CD4-positive, CD25-positive, alpha-beta regulatory T cell (primary cell): ENCODE measurements around the gene PPFIBP2. TPM values are rescaled to one million over a fixed set of nuclear protein-coding genes. Genes with fewer than 3 reads are reported as not detected.

Experiments
- ATAC-seq, 2 donors: fragments of 150-1000 bp; cut with Tn5 transposase; one replicate each; pipeline ENCODE4 v1.10.0; 2021; ENCODE audit warnings: low read depth in 2 of 2, moderate number of reproducible peaks in 2 of 2, moderate library complexity in 1 of 2
- DNase-seq, 3 donors: peaks; one replicate each; pipeline versions ENCODE4 v3.0.0 to v3.0.0-alpha.2; 2012 to 2022; ENCODE audit warnings: mixed read lengths in 1 of 3
- H3K27ac ChIP-seq: one replicate; pipeline ENCODE4 v1.7.0; 2013; ENCODE audit warnings: mild to moderate bottlenecking, low read length; ENCODE audit not compliant: insufficient read depth, poor library complexity, severe bottlenecking
- H3K27me3 ChIP-seq: one replicate; pipeline ENCODE4 v1.7.0; 2013; ENCODE audit warnings: low read length; ENCODE audit not compliant: control insufficient read depth, insufficient read depth
- H3K36me3 ChIP-seq: one replicate; pipeline ENCODE4 v1.7.0; 2013; ENCODE audit warnings: mild to moderate bottlenecking, low read length, moderate library complexity; ENCODE audit not compliant: control insufficient read depth, insufficient read depth
- H3K4me1 ChIP-seq: 2 replicates; pipeline ENCODE4 v1.7.0; 2013; ENCODE audit warnings: mild to moderate bottlenecking, low read length; ENCODE audit not compliant: insufficient read depth, control insufficient read depth, poor library complexity, severe bottlenecking
- H3K4me3 ChIP-seq: one replicate; pipeline ENCODE4 v1.7.0; 2013; ENCODE audit warnings: low read depth, mild to moderate bottlenecking, low read length, moderate library complexity
- H3K9me3 ChIP-seq, 2 experiments: 1 replicate in 1 of 2; 2 replicates in 1 of 2; pipeline ENCODE4 v1.7.0; 2013; ENCODE audit warnings: low read length in 2 of 2, mild to moderate bottlenecking in 1 of 2, moderate library complexity in 1 of 2; ENCODE audit not compliant: control insufficient read depth in 2 of 2
- H3K27ac Mint-ChIP-seq, 3 donors: one replicate each; pipeline ENCODE4 v1.8.0; 2020 to 2022; ENCODE audit warnings: mild to moderate bottlenecking in 3 of 3, mixed read lengths in 3 of 3, moderate library complexity in 2 of 3
- H3K27me3 Mint-ChIP-seq: one replicate; pipeline ENCODE4 v1.8.0; 2022; ENCODE audit warnings: mild to moderate bottlenecking, mixed read lengths
- H3K36me3 Mint-ChIP-seq: one replicate; pipeline ENCODE4 v1.8.0; 2020; ENCODE audit warnings: mixed read lengths
- H3K4me1 Mint-ChIP-seq, 4 donors: one replicate each; pipeline ENCODE4 v1.8.0; 2020 to 2022; ENCODE audit warnings: mixed read lengths in 4 of 4, mild to moderate bottlenecking in 1 of 4
- H3K4me3 Mint-ChIP-seq, 4 donors: one replicate each; pipeline ENCODE4 v1.8.0; 2020 to 2022; ENCODE audit warnings: mild to moderate bottlenecking in 4 of 4, mixed read lengths in 4 of 4, moderate library complexity in 3 of 4
- H3K9me3 Mint-ChIP-seq, 7 donors: one replicate each; pipeline ENCODE4 v1.8.0; 2020 to 2022; ENCODE audit warnings: mixed read lengths in 7 of 7, mild to moderate bottlenecking in 3 of 7, moderate library complexity in 2 of 7
- polyA plus RNA-seq, 4 donors: library from polyadenylated mRNA; unstranded; fragments of 300-500 nt; fragmentation: Illumina TruSeq; gene quantifications; one replicate each; pipeline ENCODE4 v1.2.3, GENCODE V29; 2021
- total RNA-seq: library from RNA; stranded (reverse); gene quantifications from one replicate; pipeline ENCODE4 v1.2.3, GENCODE V29; 2022

The PPFIBP2 gene
- total and polyA plus RNA-seq, 5 donors from 2014 or later, result 0.47 to 10.6 (median 4.2) TPM

DNA sequence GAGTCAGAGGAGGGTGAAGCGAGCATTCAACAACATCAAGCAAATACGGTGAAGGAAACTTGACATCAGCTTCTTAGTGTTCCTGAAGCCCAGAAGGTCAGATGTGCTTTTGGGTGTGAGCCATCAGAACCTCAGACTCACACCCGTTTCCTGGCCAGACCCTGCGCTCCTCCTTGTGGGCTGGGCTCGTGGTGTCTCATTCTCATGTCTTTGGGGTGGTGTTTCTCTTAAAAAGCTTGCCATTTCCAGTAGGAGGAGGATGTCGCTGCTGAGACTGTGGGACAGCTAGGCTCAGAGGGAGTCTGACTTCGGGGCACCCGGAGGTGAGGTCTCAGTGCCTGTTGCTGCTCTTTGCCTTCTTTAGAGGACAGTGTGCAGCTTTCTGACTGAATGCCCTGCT is 24.2 kb downstream of the PPFIBP2 start:
- peak overlapping the region in 2 of 3 donors; percentile 23 to 70 for H3K27ac Mint-ChIP-seq
- H3K9me3 Mint-ChIP-seq, result peaks cover 0 to 2% (median 0%) of the 10 kb centered on the region in 7 donors
- H3K36me3 Mint-ChIP-seq, result peaks cover 3% of the 10 kb centered on the region
- H3K4me1 Mint-ChIP-seq, result peaks cover 0 to 54% (median 15%) of the 10 kb centered on the region in 4 donors
- H3K27me3 Mint-ChIP-seq, result peaks cover 12% of the 10 kb centered on the region
- no peaks in the 10 kb centered on the region for H3K4me1 ChIP-seq
- H3K9me3 ChIP-seq, result no peaks in the 10 kb centered on the region
- H3K27me3 ChIP-seq, result no peaks in the 10 kb centered on the region
- no peaks in the 10 kb centered on the region for H3K36me3 ChIP-seq
- H3K4me3 ChIP-seq, result no peak overlapping the region
- no peak overlapping the region for H3K27ac ChIP-seq
- H3K4me3 Mint-ChIP-seq, result peak overlapping the region in 1 of 4 donors; percentile 5
- DNase-seq (peak in 1 of 3 donors; percentile 53), ATAC-seq (no peak)

DNA sequence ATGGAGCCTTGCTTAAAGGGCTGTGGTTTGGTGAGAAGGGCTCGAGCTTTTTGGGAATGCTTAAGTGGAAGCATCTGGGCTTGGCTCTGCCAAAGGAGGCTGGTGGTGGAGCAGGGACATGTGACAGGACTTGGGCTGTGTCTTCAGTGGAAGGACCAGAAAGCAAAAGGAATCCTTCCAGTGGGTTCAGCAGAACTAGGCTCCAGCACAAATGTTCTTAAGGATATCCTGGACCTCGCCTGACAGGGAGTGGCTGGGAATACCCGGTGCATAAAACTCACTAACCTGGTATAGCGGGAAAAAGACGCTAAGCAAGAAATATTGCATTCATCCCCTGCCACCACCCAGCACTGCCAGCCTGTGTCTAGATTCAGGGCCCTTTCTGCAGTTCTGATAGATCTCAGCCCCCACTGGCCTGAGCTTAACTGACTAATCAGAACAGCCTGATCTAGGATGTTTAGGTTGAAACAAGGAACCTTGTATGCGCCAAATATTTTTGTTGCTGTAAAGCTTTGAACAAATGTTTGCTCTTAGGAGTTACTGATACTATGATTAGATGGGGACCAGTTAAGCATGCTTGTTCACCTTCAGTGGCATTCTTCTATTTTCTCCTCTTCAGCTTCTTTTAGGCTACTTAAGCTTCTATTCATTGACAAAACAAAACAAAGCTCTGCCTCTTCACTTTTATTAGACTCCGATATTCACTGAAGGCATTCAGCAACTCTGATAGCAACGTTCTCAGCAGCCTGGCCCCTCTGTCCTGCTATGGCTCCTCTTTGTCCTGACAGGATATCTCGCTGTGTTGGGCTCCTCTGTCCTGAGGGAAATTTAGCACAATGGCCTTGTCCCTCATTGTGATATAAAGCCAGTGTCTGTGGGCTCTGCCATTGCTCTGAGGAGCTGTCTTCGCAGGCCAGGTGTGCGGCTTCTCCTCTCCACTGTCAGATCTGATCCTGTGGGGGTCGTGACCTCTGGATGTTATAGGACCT is 25.0 kb downstream of the PPFIBP2 start:
- ATAC-seq (no peak), DNase-seq (no peak)
- Mint-ChIP-seq H3K36me3 (peaks cover 3% of the 10 kb centered on the region), H3K4me3 (peak overlapping the region in 1 of 4 donors; percentile 7), H3K27ac (peak overlapping the region in 1 of 3 donors; percentile 31), H3K4me1 (peaks cover 0 to 52% (median 14%) of the 10 kb centered on the region in 4 donors), H3K9me3 (peaks cover 0 to 2% (median 0%) of the 10 kb centered on the region in 7 donors), H3K27me3 (peaks cover 12% of the 10 kb centered on the region)
- Histone ChIP-seq H3K9me3 (no peaks in the 10 kb centered on the region), H3K36me3 (no peaks in the 10 kb centered on the region), H3K4me1 (no peaks in the 10 kb centered on the region), H3K4me3 (no peak overlapping the region), H3K27ac (no peak overlapping the region), H3K27me3 (no peaks in the 10 kb centered on the region)

DNA sequence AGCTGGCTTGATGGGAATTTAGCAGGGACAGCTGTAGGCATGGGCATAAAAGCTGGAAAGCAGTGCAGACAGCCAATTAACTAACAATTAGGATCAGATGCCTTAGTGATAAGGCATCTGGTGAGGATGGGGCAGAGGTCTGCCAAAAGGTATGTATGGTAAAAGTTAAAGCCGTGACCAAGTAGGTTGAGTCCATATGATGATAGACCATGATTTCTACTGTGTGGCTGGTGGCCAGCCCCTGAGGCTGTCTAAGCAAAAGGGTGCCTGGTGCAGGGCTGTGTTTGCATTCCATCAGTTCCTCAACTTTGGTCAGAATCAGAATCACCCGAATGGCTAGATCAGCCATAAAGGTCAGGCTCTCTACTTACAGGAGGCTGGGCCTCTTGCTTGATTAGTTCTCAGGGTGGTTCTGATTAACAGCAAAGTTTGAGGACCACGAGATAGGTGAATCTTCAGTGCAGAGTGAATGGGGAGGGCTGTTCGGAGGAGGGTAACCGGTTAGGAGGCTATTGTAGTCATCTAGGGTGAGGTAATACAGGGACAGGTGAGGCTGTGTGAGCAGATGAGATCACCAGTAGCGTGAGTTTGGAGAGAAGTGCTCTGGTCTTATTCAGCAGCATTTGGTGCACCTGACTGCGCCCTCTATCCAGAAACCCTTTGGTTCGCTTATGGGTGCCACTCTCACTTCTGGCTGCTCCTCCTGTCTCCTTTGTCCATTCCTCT is 27.2 kb downstream of the PPFIBP2 start:
- Histone ChIP-seq H3K27ac (no peak overlapping the region), H3K4me1 (no peaks in the 10 kb centered on the region), H3K27me3 (no peaks in the 10 kb centered on the region), H3K9me3 (no peaks in the 10 kb centered on the region), H3K4me3 (no peak overlapping the region), H3K36me3 (no peaks in the 10 kb centered on the region)
- ATAC-seq, result no peak
- peaks cover 0 to 2% (median 0%) of the 10 kb centered on the region in 7 donors for H3K9me3 Mint-ChIP-seq
- peaks cover 8% of the 10 kb centered on the region for H3K27me3 Mint-ChIP-seq
- no peak for DNase-seq
- H3K27ac Mint-ChIP-seq, result peak overlapping the region in 1 of 3 donors; percentile 75
- no peak overlapping the region for H3K4me3 Mint-ChIP-seq
- peaks cover 3% of the 10 kb centered on the region for H3K36me3 Mint-ChIP-seq
- peaks cover 0 to 34% (median 10%) of the 10 kb centered on the region in 4 donors for H3K4me1 Mint-ChIP-seq

DNA sequence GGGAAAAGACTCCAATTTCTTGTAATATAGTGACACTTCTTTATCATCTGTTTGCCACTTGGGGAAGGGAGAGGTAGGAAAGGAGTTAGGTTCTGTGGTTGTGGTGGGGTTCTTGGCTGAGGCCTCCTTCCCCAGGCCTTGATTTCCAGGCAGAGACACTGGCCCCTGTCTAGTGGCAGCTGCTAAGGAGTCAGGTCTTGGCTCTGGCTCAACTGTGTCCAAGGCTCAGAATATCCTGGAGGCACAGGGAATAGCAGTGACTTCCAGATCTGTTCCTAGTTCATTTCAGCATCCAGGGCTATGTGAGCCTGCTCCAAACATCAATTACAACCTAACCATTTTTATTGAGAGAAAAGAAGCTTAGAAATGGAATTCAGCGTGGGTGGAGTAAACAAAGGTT is 29.5 kb downstream of the PPFIBP2 start:
- Mint-ChIP-seq H3K27ac (no peak overlapping the region), H3K4me3 (no peak overlapping the region), H3K4me1 (peaks cover 0 to 18% (median 3%) of the 10 kb centered on the region in 4 donors), H3K27me3 (peaks cover 8% of the 10 kb centered on the region), H3K9me3 (peaks cover 0 to 2% (median 0%) of the 10 kb centered on the region in 7 donors), H3K36me3 (no peaks in the 10 kb centered on the region)
- H3K36me3 ChIP-seq, result no peaks in the 10 kb centered on the region
- no peak overlapping the region for H3K27ac ChIP-seq
- DNase-seq, result no peak
- no peak for ATAC-seq
- H3K27me3 ChIP-seq, result no peaks in the 10 kb centered on the region
- no peaks in the 10 kb centered on the region for H3K9me3 ChIP-seq
- H3K4me1 ChIP-seq, result no peaks in the 10 kb centered on the region
- H3K4me3 ChIP-seq, result no peak overlapping the region

DNA sequence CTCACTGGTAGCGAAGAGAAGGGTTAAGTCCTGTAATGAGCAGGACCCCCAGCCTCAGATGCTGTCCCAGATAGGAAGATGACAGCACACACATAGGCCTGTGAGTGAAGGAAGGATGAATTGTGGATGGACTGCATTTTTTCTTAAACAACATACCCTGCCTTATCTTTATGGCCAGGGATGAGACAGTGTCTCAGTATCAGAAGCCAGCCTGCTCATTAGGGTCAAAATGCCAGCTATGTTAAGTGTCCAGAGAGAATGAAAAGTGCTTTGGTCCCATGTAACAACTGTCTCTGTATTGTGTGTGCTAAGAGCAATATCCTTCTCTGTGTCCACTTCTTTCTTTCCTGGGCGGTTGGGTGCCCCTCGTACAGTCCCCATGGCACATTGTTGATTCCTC is 30.2 kb downstream of the PPFIBP2 start:
- Mint-ChIP-seq H3K9me3 (peaks cover 0 to 2% (median 0%) of the 10 kb centered on the region in 7 donors), H3K4me3 (no peak overlapping the region), H3K36me3 (no peaks in the 10 kb centered on the region), H3K27me3 (peaks cover 8% of the 10 kb centered on the region), H3K27ac (no peak overlapping the region), H3K4me1 (peaks cover 0 to 17% (median 3%) of the 10 kb centered on the region in 4 donors)
- ATAC-seq (no peak), DNase-seq (no peak)
- H3K9me3 ChIP-seq, result no peaks in the 10 kb centered on the region
- no peaks in the 10 kb centered on the region for H3K4me1 ChIP-seq
- no peak overlapping the region for H3K27ac ChIP-seq
- no peak overlapping the region for H3K4me3 ChIP-seq
- no peaks in the 10 kb centered on the region for H3K27me3 ChIP-seq
- H3K36me3 ChIP-seq, result no peaks in the 10 kb centered on the region

DNA sequence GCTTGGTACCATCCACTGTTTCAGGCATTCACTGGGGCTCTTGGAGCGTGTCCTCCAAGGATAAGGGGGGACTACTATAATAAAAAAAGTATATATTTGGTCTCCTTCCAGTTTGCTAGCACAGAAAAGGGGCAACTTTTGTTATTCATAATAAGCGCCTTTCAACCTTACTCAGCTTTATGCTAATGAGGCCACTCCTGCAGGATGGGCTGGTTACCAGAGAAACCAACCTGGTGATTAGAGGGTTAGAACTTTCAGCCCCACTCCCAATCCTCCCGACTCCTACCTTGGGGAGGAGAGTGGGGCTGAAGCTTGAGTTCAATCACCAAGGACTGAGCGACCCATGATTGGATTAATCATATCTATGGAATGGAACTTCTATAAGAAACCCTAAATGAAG is 31.8 kb downstream of the PPFIBP2 start:
- peaks cover 0 to 12% (median 3%) of the 10 kb centered on the region in 4 donors for H3K4me1 Mint-ChIP-seq
- Histone ChIP-seq H3K27ac (no peak overlapping the region), H3K36me3 (no peaks in the 10 kb centered on the region), H3K9me3 (no peaks in the 10 kb centered on the region), H3K27me3 (no peaks in the 10 kb centered on the region), H3K4me3 (no peak overlapping the region), H3K4me1 (no peaks in the 10 kb centered on the region)
- H3K4me3 Mint-ChIP-seq, result no peak overlapping the region
- DNase-seq (no peak), ATAC-seq (no peak)
- no peaks in the 10 kb centered on the region for H3K27me3 Mint-ChIP-seq
- H3K36me3 Mint-ChIP-seq, result no peaks in the 10 kb centered on the region
- no peak overlapping the region for H3K27ac Mint-ChIP-seq
- no peaks in the 10 kb centered on the region for H3K9me3 Mint-ChIP-seq

DNA sequence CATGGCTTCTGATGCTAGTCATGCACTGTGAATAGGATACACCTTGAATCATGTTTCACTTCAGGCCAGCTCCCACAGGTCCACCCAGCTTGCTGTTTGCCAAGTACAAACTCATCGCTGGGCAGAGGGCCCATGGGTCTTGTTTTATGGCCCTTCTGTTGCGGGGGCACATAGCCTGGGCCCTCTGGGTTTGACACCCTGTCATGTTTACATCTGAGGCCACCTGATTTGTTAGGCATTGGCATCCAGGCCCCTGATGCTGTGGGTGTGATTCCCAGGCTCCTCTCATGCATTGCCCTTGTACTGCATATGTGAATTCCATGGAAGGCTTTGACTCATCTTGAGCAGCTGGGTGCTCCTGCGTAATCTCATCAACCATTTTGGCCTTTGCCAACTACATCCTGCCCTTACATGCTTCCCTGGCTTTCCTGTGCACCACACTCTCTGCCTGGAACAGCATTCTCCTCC is 32.6 kb downstream of the PPFIBP2 start:
- H3K9me3 ChIP-seq, result no peaks in the 10 kb centered on the region
- no peaks in the 10 kb centered on the region for H3K36me3 Mint-ChIP-seq
- H3K4me1 Mint-ChIP-seq, result peaks cover 0 to 12% (median 1%) of the 10 kb centered on the region in 4 donors
- no peak overlapping the region for H3K4me3 Mint-ChIP-seq
- H3K9me3 Mint-ChIP-seq, result no peaks in the 10 kb centered on the region
- H3K27me3 ChIP-seq, result no peaks in the 10 kb centered on the region
- no peak overlapping the region for H3K27ac Mint-ChIP-seq
- H3K4me3 ChIP-seq, result no peak overlapping the region
- no peaks in the 10 kb centered on the region for H3K27me3 Mint-ChIP-seq
- no peaks in the 10 kb centered on the region for H3K36me3 ChIP-seq
- no peaks in the 10 kb centered on the region for H3K4me1 ChIP-seq
- no peak for ATAC-seq
- DNase-seq, result no peak
- no peak overlapping the region for H3K27ac ChIP-seq
